HG03457 (cell line): ENCODE data around the gene ORMDL3.

Experiments used
- ATAC-seq: cut with Tn5 transposase; IDR thresholded peaks from one replicate; pipeline ENCODE4 v1.9.1; 2021; ENCODE audit warnings: moderate number of reproducible peaks; ENCODE audit not compliant: unreplicated experiment

The ORMDL3 gene, protein sequence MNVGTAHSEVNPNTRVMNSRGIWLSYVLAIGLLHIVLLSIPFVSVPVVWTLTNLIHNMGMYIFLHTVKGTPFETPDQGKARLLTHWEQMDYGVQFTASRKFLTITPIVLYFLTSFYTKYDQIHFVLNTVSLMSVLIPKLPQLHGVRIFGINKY

GRCh38 chr17:39927101-39927928, at the start of gene ORMDL3, which contains the start of gene LRRC3C:
TSS of gene ORMDL3 (minus strand) at chr17:39927601. CDS start at chr17:39924203, 3,398 bp downstream.
TSS of gene LRRC3C (plus strand) at chr17:39927732. CDS start at chr17:39941524, 13,792 bp downstream.
- no peak for ATAC-seq

DNA sequence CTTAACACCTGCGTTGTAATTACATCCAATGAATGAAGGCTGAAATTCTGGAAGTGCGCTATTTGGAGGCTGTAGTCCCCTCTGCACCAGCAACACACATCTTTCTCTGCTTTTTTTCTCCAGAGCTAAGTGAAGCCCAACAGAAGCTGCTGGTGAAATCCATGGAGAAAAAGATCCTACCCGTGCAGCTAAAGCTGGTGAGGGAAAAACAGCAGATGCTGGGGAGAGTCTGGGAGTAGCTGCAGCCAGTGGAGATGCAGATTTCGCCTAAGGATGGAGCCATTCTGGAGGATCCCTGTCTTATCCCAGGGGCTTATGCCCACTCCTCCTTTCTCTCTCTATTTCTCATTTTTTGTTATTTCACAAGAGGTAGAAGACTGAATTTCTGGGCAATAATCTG, 48.4 kb upstream of the ORMDL3 start:
- no peak for ATAC-seq

DNA sequence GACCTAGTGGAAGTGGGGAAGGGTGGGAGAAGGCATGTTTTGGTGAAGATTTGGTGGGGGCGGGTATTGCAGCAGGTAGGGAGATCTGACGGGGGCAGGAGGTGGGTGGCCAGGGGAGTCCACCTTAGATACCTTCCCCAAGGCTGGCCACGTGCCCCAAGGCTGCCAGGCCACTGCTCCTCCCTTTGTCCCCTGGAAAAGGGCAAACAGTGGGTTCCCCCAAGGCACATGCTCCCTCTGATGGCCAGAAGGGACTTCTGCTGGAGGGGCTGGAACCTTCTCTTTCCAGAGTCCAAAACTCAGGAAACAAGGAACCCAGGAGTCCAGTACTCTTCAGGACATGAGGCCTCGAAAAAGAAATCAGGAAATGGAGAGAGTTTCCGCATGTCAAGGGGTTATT, 47.0 kb upstream of the ORMDL3 start:
- ATAC-seq: no peak

DNA sequence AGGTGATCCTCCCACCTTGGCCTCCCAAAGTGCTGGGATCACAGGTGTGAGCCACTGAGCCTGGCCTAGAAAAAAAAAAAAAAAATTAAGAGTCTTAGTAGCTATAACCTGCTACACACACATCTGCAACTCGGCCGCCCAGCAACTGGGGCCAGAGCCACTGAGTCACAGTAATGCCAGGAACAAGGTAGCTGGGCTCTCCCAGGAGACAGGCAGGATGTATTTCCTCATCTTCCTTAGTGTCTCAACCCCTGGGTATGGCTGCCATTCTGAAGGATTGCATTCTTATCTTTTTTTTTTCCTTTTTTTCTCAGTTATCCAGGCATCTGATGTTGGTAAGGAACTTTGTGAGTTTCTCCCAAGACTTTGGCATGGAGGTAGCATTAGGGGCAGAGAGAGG, 46.1 kb upstream of the ORMDL3 start:
- ATAC-seq: no peak

GRCh38 chr17:39972271-39972670, 44.9 kb upstream of the ORMDL3 start:
- ATAC-seq: no peak

DNA sequence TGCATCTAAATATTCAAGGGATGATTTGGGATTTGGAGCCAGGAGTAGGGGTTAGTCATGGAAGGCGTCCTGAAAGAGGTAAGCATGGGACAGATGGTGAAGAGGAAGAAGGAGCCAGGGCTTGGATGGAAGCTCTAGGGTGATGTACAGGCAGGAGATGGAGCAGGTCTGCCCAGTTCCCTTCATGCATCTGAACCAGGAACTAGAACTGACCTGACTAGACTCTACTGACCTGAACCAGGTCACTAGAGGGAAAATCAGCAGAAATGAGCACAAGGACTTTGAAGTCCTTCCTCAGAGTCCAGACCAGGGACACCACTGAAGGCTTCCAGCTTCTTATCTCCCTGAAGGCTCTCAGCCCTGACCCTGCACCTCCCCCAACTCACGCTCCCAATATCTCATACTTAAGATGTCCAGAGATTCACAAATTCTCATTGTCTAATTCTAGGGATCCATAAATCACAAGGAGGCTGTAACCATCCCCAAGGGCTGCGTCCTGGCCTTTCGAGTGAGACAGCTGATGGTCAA, 43.7 kb upstream of the ORMDL3 start:
- ATAC-seq: no peak

DNA sequence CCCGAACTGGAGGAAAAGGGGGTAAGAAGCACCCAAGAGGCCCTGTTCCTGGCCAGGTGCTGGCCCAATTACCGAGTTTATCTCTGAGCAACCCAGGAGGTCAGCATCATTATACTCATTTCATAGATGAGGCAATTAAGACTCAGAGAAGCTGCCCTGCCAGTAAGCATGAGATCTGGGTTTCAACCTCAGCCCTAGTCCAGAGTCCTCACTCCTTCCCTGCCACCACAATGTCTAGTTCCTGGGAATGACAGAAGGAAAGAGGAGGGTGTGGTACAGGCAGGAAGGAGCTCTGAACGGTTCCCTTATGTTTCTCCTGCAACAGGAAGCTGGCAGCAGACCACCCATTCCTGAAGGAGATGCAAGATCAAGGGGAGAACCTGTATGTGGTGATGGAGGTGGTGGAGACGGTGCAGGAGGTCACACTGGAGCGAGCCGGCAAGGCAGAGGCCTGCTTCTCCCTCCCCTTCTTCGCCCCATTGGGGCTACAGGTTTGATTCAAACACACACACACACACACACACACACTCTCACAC, 42.8 kb upstream of the ORMDL3 start:
- ATAC-seq: no peak

DNA sequence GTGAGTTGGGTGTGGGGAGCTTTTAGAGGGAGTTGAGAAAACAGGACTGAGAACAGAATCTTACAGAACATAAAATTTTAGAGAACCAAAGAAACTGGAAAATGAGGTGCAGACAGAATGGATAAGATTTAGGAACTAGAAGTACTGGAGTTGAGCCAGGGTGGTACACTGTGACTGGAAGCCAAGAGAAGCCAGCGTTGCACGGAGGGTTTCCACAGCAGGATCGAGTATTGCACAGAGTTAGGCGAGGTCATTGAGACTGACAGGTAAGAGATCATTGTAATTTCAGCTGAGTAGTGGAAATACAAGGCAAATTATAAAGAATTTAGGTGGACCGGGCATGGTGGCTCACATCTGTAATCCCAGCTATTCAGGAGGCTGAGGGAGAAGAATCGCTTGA, 42.0 kb upstream of the ORMDL3 start:
- ATAC-seq: no peak

- no peak for ATAC-seq
Measured at GRCh38 chr17:39968761-39969160, 41.4 kb upstream of the ORMDL3 start.

DNA sequence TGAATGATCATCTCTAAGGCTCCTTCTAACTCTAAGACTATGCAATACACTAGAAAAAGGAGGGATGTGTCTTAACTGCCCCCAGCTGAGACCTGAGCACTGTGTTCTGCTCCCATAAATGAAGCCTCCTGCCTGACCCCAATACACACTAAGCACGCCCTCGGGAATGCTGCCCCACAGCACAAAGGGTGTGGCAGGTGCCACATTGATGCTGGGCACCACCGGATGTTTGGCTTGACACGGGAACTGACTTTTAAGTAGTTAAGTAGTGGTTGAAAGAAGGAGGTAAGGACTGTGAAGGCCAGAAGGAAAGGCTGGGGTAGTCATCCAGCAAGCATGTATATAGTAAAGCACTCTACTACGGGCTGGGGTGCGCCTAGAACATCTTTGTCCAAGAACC, 39.4 kb upstream of the ORMDL3 start:
- ATAC-seq: no peak

DNA sequence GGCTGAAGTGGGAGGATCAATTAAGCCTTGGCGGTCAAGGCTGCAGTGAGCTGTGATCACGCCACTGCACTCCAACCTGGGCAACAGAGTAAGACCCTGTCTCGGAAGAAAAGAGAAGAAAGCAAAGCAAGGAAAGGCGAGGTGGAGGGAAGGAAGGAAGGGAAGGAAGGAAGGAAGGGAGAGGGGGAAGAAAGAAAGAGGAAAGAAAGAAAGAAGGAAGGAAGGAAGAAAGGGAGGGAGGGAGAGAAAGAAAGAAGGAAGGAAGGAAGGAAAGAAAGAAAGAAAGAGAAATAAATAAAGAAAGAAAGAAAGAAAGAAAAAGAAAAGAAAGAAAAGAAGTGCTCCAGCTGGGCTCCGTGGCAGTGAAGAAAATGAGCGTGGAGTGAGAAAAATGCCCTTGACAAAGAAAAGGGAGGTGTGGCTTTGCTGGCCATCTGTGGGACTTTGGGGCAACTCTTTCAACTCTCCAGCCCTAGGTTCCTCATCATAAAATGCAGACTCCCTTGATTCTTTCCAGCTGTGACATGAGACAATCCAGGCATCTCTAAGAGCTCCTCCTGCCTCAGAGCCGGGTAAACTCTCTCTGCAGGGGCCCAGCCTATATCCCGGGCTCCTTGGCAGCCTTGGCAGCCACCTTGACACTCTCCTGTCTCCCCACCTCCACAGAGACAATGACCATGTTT, 37.8 kb upstream of the ORMDL3 start:
- no peak for ATAC-seq

- no peak for ATAC-seq
Measured at GRCh38 chr17:39963829-39964228, 36.4 kb upstream of the ORMDL3 start.

DNA sequence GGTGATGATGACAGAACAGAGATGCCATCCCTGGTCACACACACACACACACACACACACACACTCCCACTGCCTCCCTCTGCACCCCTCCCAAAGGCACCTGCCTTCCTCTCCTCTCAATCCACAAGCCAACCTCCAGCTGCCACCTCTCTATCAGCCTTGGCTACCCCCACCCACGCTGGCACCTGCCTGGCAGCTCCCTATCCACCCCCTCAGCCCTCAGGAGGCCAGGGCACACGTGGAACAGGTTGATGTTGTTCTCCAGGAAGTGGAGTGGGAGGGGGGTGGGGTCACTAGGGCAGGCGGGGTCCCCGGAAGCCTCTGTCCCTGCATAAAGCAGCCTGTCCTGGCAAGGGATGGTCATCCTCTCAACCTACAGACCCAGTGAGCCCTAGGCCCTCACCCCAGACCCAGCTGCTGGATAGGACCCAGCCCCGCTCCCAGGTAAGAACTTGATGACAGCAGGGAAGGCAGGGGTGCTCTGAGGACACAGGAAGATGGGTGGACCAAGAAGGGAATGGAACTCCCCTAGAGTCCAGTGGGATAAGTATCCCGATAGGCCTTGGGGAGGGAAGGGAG, 35.3 kb upstream of the ORMDL3 start, which contains the start of gene GSDMA:
TSS of gene GSDMA (plus strand) at position 363 of the 579 bp plus-strand sequence. CDS start 2,684 bp downstream, outside the sequence.
- ATAC-seq: no peak

DNA sequence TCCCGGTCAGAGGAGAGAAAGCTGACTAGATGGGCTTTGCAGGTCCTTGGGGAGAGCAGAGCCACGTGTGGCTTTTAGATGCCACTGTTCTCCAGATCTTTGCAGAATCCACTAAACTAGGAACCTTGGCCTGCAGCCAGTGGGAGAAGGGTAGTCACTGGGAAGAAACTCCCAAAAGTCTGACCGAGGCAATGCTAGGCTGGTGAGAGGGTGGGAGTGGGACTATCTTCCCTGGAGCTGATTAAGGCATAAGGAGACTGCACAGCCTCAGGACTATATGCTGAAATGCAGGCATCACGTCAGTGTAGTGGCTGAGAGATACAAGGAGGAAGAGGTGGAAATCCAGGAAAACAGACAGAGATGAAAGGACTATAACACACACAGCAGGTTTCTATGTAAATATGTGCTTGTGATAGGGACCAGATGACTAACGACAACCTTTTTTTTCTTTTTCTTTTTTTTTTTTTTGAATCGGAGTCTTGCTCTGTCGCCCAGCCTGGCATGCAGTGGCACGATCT, 33.2 kb upstream of the ORMDL3 start:
- no peak for ATAC-seq

GRCh38 chr17:39955726-39956225, 28.4 kb upstream of the ORMDL3 start:
- no peak for ATAC-seq

GRCh38 chr17:39954876-39955275, 27.5 kb upstream of the ORMDL3 start:
- no peak for ATAC-seq

DNA sequence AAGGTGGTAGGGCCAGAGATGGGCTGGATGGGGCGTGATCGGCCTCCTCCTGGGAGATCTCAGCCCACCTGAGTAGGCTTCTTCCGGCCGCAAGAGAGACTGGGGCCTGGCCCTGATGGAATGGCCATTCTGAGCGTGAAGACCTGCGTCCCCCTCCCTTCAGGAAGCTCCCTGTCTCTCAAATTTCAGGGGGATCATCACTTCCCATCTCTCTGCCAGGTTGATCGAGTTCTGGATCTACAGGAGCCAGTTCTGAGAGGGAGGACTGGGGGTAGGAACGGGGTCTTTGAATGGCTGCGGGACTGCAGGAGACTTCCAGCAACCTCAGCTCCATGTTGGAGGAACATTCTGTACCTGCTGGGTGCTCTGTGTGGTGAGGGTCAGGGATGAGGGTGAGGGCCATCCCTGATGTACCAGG, 26.1 kb upstream of the ORMDL3 start:
- no peak for ATAC-seq

DNA sequence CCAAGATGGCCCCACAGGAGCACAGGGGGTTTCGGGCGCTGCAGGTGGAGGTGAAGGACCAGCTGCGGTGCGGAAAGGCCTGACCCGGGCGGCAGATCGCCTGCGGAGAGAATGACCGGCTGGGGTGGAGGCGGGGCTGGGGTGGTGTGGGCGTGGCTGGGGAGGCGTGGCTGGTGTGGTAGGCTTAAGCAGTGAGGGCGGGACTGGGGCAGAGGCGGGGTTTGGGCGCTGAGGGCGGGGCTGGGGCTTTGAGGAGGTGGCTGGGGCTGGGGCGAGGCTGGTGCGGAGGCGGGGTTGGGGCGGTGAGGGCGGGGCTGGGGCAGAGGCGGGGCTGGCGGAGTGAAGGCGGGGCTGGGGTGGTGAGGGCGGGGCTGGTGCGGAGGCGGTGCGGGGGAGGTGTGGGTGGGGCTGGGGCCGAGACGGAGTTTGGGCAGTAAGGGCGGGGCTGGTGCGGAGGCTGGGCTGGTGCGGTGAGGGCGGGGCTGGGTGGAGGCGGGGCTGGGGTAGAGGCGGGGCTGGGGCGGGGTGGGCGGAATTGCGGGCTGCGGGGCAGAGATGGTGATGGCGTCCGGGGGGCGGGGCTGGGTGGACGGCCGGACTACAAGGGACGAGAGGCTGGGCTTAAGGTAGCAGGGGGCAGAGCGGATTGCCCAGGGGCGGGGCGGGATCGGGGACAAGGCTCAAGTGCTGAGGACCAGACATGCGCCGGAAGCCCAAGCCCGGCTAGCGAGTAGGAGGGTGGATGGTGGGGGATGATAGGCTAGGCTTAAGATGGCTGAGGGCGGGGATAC, 25.5 kb upstream of the ORMDL3 start:
- no peak for ATAC-seq

- ATAC-seq: no peak
Measured at GRCh38 chr17:39951924-39952679, 24.7 kb upstream of the ORMDL3 start.
